K562 (cell line): ENCODE measurements around the gene MYCL. TPM values are rescaled to one million over a fixed set of nuclear protein-coding genes. Genes with fewer than 3 reads are reported as not detected.

Source experiments
- DLX4 ChIP-seq: fragments of 250-450 bp; sonication (Bioruptor Pico); IDR thresholded peaks from 2 replicates; pipeline ENCODE4 v1.6.1; 2021; ENCODE audit warnings: mild to moderate bottlenecking
- FOSL1 ChIP-seq: fragments of 200-800 bp; sonication (Bioruptor generic); conservative IDR thresholded peaks from 2 replicates; pipeline ENCODE4 v1.6.1; 2016; ENCODE audit warnings: missing genetic modification characterization, missing compliant biosample characterization
- FOXP1 ChIP-seq: sonication (generic); formaldehyde crosslinking; IDR thresholded peaks from 2 replicates; pipeline ENCODE4 v1.8.0; 2022; ENCODE audit warnings: mild to moderate bottlenecking, missing genetic modification reagents
- PBX2 ChIP-seq, 2 experiments: IDR thresholded peaks in 1 of 2; conservative IDR thresholded peaks in 1 of 2; 2 replicates each; pipeline ENCODE4 v1.6.1; 2016; ENCODE audit warnings: low read depth in 2 of 2, mild to moderate bottlenecking in 1 of 2, missing compliant biosample characterization in 1 of 2, missing genetic modification characterization in 1 of 2, moderate library complexity in 1 of 2
- PHF20 ChIP-seq: fragments of 450-650 bp; IDR thresholded peaks from 2 replicates; pipeline ENCODE4 v1.6.1; 2018; ENCODE audit not compliant: partially characterized antibody
- RBBP5 ChIP-seq: fragments of 200-600 bp; sonication (generic); IDR thresholded peaks from 2 replicates; pipeline ENCODE4 v1.6.1; 2012; ENCODE audit warnings: borderline replicate concordance, mild to moderate bottlenecking, low read length, control low read depth, inconsistent platforms; ENCODE audit not compliant: insufficient read depth, poor library complexity, severe bottlenecking
- SMAD3 ChIP-seq: fragments of 450-650 bp; formaldehyde crosslinking; conservative IDR thresholded peaks from 2 replicates; pipeline ENCODE4 v1.4.0; 2020; ENCODE audit warnings: mild to moderate bottlenecking
- SMARCA5 ChIP-seq: fragments of 450-650 bp; IDR thresholded peaks from 2 replicates; pipeline ENCODE4 v1.6.1; 2016
- ZBED1 ChIP-seq: IDR thresholded peaks from 2 replicates; pipeline ENCODE4 v1.6.1; 2014
- ZFP36 ChIP-seq: fragments of 150-350 bp; IDR thresholded peaks from 2 replicates; pipeline ENCODE4 v1.6.1; 2018; ENCODE audit warnings: low read length, low read depth; ENCODE audit not compliant: partially characterized antibody
- polyA plus RNA-seq, 8 experiments: library from polyadenylated mRNA; depleted of rRNA in 4 of 8; stranded (reverse) in 5 of 8; unstranded in 3 of 8; fragments of >200 nt; fragmentation: Nextera tagmentation in 2 of 8; fragmentation: Illumina TruSeq in 1 of 8; extraction: Ambion mirVana in 2 of 8; extraction: Trizol in 1 of 8; gene quantifications; 2 replicates each; pipeline versions ENCODE4 v1.2.1 to v1.2.3, GENCODE V29; 2011 to 2014; ENCODE audit warnings: inconsistent platforms in 1 of 8, missing spikeins in 1 of 8
- total RNA-seq, 7 experiments: library from RNA; depleted of rRNA in 6 of 7; stranded (reverse); fragments of >200 nt in 6 of 7; fragmentation: Illumina TruSeq in 2 of 7; extraction: Trizol in 2 of 7; gene quantifications; 2 replicates each; pipeline versions ENCODE4 v1.2.1 to v1.2.3, GENCODE V29; 2011 to 2021; ENCODE audit warnings: low replicate concordance in 1 of 7

MYCL gene
- total and polyA plus RNA-seq, 9 of the 15 experiments (the other 6 are each of a cell fraction or from before 2014, with no cell fraction given): 3.5 to 22.0 (median 12.8) TPM

GRCh38 chr1:39885516-39885915 is 16.2 kb downstream of the MYCL start (continued):
- no peak for TF ChIP-seq FOSL1
- no peak for TF ChIP-seq DLX4 (CRISPR knock-in tag)
- TF ChIP-seq PBX2 (CRISPR knock-in tag; IDR thresholded peaks at IDR 0.05; ENCODE audit: low read depth): no peak
- TF ChIP-seq PBX2 (tag; conservative IDR thresholded peaks at IDR 0.05; ENCODE audit: low read depth): no peak
- no peak for TF ChIP-seq ZBED1
- no peak for TF ChIP-seq SMAD3
- no peak for TF ChIP-seq RBBP5
- TF ChIP-seq SMARCA5: peak; percentile 93
- no peak for TF ChIP-seq FOXP1
- peak; percentile 54 for TF ChIP-seq PHF20
- TF ChIP-seq ZFP36: no peak
